Right lobe of liver (tissue), 4 donors: ENCODE measurements around the gene TSGA10.

Experiments used
- POLR2A ChIP-seq: fragments of 450-650 bp; IDR thresholded peaks from one replicate; pipeline ENCODE4 v1.6.1; 2017; ENCODE audit warnings: antibody characterized with exemption, mild to moderate bottlenecking
- TF ChIP-seq, protein P1 (sequence below), 4 donors: fragments of 200-600 bp in 3 of 4; fragments of 450-650 bp in 1 of 4; IDR thresholded peaks; one replicate each; pipeline versions ENCODE4 v1.5.1 to v1.8.0; 2016 to 2022; ENCODE audit warnings: antibody characterized with exemption in 4 of 4, mild to moderate bottlenecking in 2 of 4
- donor health status: DM: no; HTN: no; CAD: no.
- donor health status: DM: no; HTN: no; CAD: no.
- donor health status: DM: no; HTN: yes; CAD: no.

GRCh38 chr2:99181624-99182000, 26.9 kb upstream of the TSGA10 start:
- TF ChIP-seq, protein P1, sequence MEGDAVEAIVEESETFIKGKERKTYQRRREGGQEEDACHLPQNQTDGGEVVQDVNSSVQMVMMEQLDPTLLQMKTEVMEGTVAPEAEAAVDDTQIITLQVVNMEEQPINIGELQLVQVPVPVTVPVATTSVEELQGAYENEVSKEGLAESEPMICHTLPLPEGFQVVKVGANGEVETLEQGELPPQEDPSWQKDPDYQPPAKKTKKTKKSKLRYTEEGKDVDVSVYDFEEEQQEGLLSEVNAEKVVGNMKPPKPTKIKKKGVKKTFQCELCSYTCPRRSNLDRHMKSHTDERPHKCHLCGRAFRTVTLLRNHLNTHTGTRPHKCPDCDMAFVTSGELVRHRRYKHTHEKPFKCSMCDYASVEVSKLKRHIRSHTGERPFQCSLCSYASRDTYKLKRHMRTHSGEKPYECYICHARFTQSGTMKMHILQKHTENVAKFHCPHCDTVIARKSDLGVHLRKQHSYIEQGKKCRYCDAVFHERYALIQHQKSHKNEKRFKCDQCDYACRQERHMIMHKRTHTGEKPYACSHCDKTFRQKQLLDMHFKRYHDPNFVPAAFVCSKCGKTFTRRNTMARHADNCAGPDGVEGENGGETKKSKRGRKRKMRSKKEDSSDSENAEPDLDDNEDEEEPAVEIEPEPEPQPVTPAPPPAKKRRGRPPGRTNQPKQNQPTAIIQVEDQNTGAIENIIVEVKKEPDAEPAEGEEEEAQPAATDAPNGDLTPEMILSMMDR (IDR thresholded peaks at IDR 0.05): no peak
- no peak for TF ChIP-seq POLR2A
